Hindlimb muscle (tissue), 1 donor: Measurements from ENCODE around the gene CCDC9B. TPM values are rescaled to one million over a fixed set of nuclear protein-coding genes. Genes with fewer than 3 reads are reported as not detected.

Experiments
- DNase-seq: peaks from one replicate; pipeline ENCODE4 v3.0.0-alpha.2; 2013
- polyA plus RNA-seq: library from polyadenylated mRNA; unstranded; fragments of 120-200 nt; gene quantifications from one replicate; pipeline ENCODE4 v1.2.1, GENCODE V29; 2013; ENCODE audit not compliant: insufficient read length

CCDC9B gene
- polyA plus RNA-seq, 1 donor = 22.2 TPM

GRCh38 chr15:40289140-40289775 is 51.5 kb downstream of the CCDC9B start:
- DNase-seq = no peak

- DNase-seq = no peak
Measured at GRCh38 chr15:40287968-40288367, 52.8 kb downstream of the CCDC9B start.

- DNase-seq = no peak
Measured at GRCh38 chr15:40287505-40287904, 53.2 kb downstream of the CCDC9B start.

- no peak for DNase-seq
Measured at GRCh38 chr15:40286794-40287193, 53.9 kb downstream of the CCDC9B start.

DNA sequence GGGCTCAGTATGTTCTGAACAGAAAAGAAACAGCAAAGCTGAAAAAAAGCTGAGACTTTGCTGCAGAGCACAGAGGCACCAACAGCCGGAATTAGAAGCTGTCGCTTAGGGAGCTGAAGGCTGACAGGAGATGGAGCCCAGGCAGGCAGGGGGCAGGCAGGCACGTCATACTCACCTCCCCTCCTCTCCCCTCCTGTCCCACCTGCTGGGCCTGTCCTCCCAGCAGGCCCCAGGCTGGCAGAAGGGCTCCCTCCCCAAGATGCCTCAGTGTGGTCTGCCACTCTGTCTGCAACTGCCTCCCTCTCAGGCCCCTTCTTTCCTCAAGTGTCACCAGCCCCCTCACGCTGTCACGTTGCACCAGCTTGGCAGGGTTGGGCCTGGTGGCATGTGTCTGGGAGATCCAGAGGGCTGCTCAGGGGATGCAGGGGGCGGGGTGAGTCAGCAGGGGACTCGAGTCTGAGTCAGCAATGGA is 54.6 kb downstream of the CCDC9B start:
- DNase-seq = no peak

GRCh38 chr15:40285554-40286011 is 55.2 kb downstream of the CCDC9B start:
- no peak for DNase-seq

DNA sequence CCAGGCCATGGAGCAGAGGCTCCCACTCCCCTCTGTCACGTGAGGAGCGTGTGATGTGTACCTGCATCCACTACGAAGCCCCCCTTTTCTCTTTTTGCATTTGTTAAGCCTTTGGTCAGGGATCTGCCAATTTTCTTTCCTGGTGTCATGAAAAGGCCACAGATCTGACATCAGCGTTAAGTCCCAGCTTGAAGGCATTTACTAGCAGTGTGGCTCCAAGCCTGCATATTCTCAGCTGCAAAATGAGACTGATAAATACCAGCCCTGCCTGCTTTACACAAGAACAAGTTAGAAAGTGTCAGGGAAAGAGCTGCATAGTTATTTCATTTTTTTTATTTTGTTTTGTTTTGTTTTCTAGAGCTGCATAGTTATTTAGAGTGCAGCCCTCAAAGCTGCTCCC is 55.6 kb downstream of the CCDC9B start:
- DNase-seq = no peak

DNA sequence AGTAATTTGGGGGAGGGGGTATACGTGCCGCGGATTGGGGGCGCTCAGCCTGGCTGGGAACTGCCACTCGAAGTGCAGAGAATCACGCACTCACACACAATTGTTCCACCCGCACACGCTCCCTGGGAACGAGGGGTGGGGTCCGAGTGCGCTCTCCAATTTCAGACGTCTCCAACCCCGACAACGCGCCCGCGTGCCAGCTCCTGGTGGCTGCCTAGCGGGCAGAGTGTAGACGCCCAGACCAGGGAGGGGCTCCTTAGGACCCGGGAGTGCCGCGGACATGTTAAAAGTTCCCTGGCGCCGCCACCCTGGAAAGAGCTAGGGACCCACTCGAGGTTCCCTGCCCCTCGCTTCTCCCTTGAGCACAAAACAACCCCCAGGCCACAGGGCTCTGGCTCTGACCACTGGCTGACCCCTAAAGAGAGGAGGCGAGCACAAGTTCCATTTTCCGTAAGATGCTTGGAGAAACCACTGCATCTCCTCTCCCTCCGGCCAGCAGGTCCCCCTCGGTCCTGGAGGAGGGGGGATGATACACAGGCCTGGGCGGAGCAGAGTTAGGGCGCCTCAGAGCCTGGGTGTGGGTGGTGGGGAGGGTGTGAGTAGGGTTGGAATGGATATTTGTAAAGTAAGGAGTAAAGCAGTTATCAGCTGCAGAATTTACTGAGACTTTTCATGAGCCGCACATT is 57.0 kb downstream of the CCDC9B start:
- DNase-seq = no peak

DNA sequence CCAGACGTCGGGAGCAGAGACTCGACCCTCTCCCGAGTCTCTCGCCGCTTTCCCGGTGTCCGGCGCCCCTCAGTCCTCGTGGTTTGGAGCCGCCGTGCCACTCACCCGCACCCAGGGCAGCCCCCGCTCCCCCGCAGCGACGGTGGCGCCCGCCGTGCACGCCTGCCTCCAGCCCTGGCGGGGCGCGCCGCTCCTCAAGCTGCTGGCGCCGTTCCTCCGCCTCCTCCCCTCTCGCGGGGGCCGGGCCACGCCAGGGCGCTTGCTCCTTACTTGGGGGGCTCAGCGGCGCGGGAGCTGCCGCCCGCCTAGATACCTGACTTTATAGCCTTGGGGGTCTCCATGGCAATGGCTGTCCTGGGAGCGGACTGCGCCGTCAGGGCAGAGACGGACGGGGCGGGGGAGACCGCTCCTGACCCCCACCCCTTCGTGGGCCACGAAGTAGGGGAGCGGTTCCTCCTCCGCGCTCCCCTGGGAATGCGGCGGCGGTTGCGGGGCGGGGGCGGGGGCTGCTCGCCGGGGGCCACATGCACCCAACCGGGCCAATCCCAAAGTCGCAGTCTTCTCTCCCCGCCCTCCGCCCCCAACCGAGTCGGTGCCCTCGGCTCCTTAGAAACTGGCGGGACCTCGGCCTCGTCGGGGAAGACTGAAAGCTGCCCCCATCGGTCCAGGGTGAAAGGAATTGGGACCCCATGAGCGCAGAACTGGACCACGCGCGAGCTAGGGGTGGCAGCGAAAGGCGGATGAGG is 57.7 kb downstream of the CCDC9B start, which contains the start of gene ANKRD63:
ANKRD63 (minus strand) TSS at position 196 of the 746 bp plus-strand sequence. CDS start 478 bp downstream, outside the sequence.
- no peak for DNase-seq

GRCh38 chr15:40282147-40282868 is 58.4 kb downstream of the CCDC9B start:
- no peak for DNase-seq

DNA sequence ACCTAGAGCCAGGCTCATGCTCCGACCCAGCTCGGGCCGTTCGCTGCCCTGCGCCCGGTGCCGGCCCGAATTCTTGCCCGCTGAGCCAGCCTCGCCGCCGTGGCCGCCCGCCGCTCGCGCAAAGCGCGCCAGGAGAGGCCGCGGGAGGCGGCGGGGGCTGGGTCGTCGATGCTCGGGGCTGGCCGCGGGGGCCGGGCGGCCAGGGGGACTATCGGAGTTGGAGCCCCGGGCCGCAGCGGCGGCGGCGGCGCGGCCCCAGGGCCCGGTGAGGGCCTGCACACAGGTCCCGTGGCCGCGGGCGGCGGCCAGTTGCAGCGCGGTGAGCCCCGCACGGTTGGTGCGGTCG is 59.0 kb downstream of the CCDC9B start:
- no peak for DNase-seq

Other genes with a start within 250 kb of the CCDC9B start
- 12.5 TPM for gene BMF, start 232.1 kb downstream of the CCDC9B start, polyA plus RNA-seq
- 7.8 TPM for gene BUB1B, start 179.9 kb downstream of the CCDC9B start, polyA plus RNA-seq
- 0.76 TPM for gene PAK6, start 101.9 kb downstream of the CCDC9B start, polyA plus RNA-seq
- 0.40 TPM for gene ANKRD63, start 57.9 kb downstream of the CCDC9B start, polyA plus RNA-seq
- 7.9 TPM for gene PLCB2, start 33.0 kb downstream of the CCDC9B start, polyA plus RNA-seq
- 13.2 TPM for gene INAFM2, start 17.2 kb downstream of the CCDC9B start, polyA plus RNA-seq
- not detected for gene PHGR1, start 10.1 kb upstream of the CCDC9B start, polyA plus RNA-seq
- gene DISP2, start 17.3 kb upstream of the CCDC9B start, polyA plus RNA-seq = 1.4 TPM
- gene KNSTRN, start 41.8 kb upstream of the CCDC9B start, polyA plus RNA-seq = 16.8 TPM
- 57.8 TPM for gene IVD, start 64.9 kb upstream of the CCDC9B start, polyA plus RNA-seq
- 24.8 TPM for gene BAHD1, start 100.0 kb upstream of the CCDC9B start, polyA plus RNA-seq
- gene CHST14, start 130.0 kb upstream of the CCDC9B start, polyA plus RNA-seq = 35.6 TPM
- gene CCDC32, start 224.1 kb upstream of the CCDC9B start, polyA plus RNA-seq = 21.0 TPM
- 10.5 TPM for gene RPUSD2, start 228.4 kb upstream of the CCDC9B start, polyA plus RNA-seq